GM18951 (cell line): ENCODE data around the gene UNC5B.

ENCODE experiments used
- POLR2A ChIP-seq: IDR thresholded peaks from 4 replicates; pipeline ENCODE4 v1.6.1; 2011; ENCODE audit warnings: mild to moderate bottlenecking; ENCODE audit not compliant: insufficient read length, insufficient read depth; ENCODE audit errors: extremely low read depth
- in situ Hi-C: fragments of 300-500 bp; cut with MboI; formaldehyde crosslinking; loops from one replicate; pipeline ENCODE4 v1.12.0; 2022; ENCODE audit warnings: low sequenced_read_pairs, mixed read lengths, inconsistent platforms; ENCODE audit not compliant: unreplicated experiment

UNC5B gene

DNA sequence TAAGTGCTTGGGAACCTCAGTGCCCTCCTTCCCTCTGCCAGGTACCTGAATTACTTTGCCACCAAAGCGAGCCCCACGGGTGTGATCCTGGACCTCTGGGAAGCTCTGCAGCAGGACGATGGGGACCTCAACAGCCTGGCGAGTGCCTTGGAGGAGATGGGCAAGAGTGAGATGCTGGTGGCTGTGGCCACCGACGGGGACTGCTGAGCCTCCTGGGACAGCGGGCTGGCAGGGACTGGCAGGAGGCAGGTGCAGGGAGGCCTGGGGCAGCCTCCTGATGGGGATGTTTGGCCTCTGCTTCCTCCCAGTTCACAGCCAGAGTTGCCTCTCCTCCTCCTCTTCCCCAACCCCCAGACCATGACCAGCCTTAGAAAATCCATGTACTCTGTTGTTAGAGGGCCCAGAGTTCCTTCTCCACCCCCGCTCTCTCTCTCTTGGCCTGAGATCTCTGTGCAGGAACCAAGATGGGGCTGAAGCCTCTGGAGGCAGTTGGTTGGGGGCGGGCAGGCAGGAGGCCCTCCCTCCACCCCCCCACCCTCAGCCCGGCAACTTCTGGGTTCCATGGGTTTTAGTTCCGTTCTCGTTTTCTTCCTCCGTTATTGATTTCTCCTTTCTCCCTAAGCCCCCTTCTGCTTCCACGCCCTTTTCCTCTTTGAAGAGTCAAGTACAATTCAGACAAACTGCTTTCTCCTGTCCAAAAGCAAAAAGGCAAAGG is 86.9 kb downstream of the UNC5B start:
- in situ Hi-C loops = no loop called here

GRCh38 chr10:71300555-71301370 is 88.4 kb downstream of the UNC5B start:
- in situ Hi-C loops = no loop called here
- TF ChIP-seq POLR2A = no peak

More for the DNA sequence above, 86.9 kb downstream of the UNC5B start:
- TF ChIP-seq POLR2A = no peak

DNA sequence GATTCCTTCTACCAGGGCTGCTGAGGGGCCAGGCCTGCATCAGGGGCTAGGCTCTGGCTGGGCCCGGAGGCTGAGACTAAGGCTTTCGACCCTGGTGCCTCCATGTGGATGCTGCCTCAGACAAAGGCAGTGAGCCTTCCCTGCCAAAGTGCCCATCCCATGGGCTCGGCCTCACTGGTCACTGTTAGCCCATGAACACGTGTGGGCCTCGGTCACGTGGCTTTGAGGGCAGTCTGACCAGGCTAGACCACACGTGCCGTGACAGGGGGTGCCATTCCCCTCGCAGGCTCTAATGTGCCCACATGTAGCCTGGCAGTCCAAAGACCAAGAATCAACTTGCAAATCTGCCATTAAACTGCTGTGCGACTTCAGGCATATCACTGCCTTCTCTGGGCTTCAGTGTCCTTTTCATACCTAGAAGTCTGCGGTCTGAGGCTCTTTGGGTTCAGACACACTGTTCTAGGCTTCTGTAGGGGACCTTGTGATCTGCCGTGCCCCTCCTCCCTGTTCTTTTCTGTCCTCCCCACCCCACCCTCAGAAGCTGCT is 89.1 kb downstream of the UNC5B start:
- in situ Hi-C loops = no loop called here
- no peak for TF ChIP-seq POLR2A

DNA sequence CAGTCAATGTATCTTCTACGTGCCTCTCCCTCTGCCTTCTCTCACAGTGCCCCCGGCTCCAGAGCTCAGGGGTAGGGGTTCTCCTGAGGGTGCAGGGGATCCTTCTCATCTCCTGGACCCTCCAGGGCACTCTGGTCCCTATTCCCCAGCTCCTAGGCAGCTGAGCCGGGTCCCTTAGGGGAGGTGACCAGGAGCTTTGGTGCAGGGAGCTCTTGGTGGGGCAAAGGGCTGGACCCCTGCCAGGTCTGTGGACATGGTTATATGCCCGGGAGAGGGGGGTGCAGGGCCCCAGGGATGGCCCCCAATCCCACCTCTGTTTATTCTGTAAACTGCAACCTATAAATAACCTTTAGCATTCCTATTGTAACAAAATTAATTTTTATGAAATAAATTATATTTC is 90.1 kb downstream of the UNC5B start:
- in situ Hi-C loops = no loop called here
- no peak for TF ChIP-seq POLR2A

GRCh38 chr10:71302874-71303568 is 90.7 kb downstream of the UNC5B start:
- TF ChIP-seq POLR2A = no peak
- in situ Hi-C loops = no loop called here

- TF ChIP-seq POLR2A = no peak
- in situ Hi-C loops = no loop called here
Observed at GRCh38 chr10:71303569-71303907, 91.2 kb downstream of the UNC5B start.

- in situ Hi-C loops = no loop called here
- no peak for TF ChIP-seq POLR2A
Observed at GRCh38 chr10:71304914-71305313, 92.5 kb downstream of the UNC5B start.

GRCh38 chr10:71306979-71307378 is 94.6 kb downstream of the UNC5B start:
- no peak for TF ChIP-seq POLR2A
- in situ Hi-C loops = no loop called here

DNA sequence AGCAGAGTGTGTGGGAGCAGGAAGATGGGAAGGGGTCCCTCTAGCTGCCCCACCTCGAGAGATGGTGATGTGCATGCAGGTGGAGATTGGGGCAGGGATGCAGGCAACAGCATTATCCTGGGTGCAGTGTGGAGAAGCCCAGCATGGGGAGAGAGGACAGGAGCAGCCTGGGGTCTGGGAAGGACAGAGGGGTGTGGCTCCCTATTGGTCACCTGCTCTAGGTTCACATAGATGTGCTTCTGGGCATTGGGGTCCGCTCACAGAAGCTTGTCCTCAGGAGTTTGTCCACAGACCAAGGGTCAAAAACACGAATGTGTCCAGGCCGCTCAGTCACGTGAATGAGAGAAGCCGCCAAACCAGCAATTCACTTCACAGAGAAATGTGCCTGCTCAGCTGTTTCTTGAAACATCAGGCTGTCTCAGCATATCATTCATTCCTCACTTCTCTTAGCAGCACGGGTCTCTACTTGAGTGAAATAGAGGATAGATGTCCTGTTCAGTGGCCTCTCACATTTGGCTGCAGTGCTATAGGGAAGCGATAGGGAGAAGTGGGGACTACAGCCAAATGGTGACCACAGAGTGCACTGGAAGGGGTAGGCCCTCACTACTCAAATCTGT is 95.2 kb downstream of the UNC5B start:
- in situ Hi-C loops = no loop called here

GRCh38 chr10:71308244-71308643 is 95.9 kb downstream of the UNC5B start:
- TF ChIP-seq POLR2A = no peak
- in situ Hi-C loops = no loop called here

More for the DNA sequence above, 95.2 kb downstream of the UNC5B start:
- no peak for TF ChIP-seq POLR2A

GRCh38 chr10:71308985-71309384 is 96.6 kb downstream of the UNC5B start:
- in situ Hi-C loops = no loop called here
- no peak for TF ChIP-seq POLR2A

DNA sequence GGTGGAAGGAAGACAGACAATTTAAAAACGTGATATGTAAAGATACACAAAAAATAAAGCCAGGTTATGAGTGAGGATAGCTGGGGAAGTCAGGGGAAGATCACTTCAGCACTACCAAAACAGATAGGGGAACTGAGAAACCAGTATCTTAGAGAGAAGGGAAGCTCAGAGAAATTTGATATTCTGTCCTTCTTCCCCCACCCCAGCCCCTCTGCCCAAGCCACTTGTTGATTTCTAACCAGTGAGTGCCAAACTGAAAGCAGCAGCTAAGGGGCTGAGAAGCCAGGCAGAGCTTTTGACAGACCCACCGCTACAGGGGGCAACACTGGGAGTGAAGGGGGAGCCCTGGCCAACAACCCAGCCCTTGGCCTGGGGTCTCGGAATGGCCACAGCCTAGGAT is 97.5 kb downstream of the UNC5B start:
- in situ Hi-C loops = loop anchor here (10.0 kb wide), 1 partner anchor 265 kb away; no protein-coding TSS in a partner anchor
- TF ChIP-seq POLR2A = no peak

- no peak for TF ChIP-seq POLR2A
- in situ Hi-C loops = loop anchor here (10.0 kb wide), 1 partner anchor 263 kb away; no protein-coding TSS in a partner anchor
Observed at GRCh38 chr10:71312220-71312619, 99.8 kb downstream of the UNC5B start.
